ENCODE measurements around the gene ME3. TPM values are rescaled to one million over a fixed set of nuclear protein-coding genes. Genes with fewer than 3 reads are reported as not detected.
"Not testable (repeated sequence)": the region's sequence is repeated elsewhere in the genome, so short reads cannot be mapped to it uniquely, and the experiment has no call there.

ME3 gene
- polyA plus RNA-seq, 3 donors = 23.8 to 36.2 (median 26.8) TPM

GRCh38 chr11:86440843-86441242 lies 231.6 kb downstream of the ME3 start:
- DNase-seq (ENCODE audit: extremely low read depth in 1 of 11, low read depth in 9 of 11, low spot score in 4 of 11) = no peak

GRCh38 chr11:86440305-86440716 lies 232.1 kb downstream of the ME3 start:
- DNase-seq (ENCODE audit: extremely low read depth in 1 of 11, low read depth in 9 of 11, low spot score in 4 of 11) = no peak

GRCh38 chr11:86438685-86439084 lies 233.7 kb downstream of the ME3 start:
- no peak for DNase-seq (ENCODE audit: extremely low read depth in 1 of 11, low read depth in 9 of 11, low spot score in 4 of 11)

GRCh38 chr11:86435711-86436110 lies 236.7 kb downstream of the ME3 start:
- DNase-seq (ENCODE audit: extremely low read depth in 1 of 11, low read depth in 9 of 11, low spot score in 4 of 11) = no peak

- not testable (repeated sequence) for DNase-seq (ENCODE audit: extremely low read depth in 1 of 11, low read depth in 9 of 11, low spot score in 4 of 11)
Observed at GRCh38 chr11:86433361-86434095, 238.9 kb downstream of the ME3 start.

GRCh38 chr11:86431258-86431657 lies 241.2 kb downstream of the ME3 start:
- no peak for DNase-seq (ENCODE audit: extremely low read depth in 1 of 11, low read depth in 9 of 11, low spot score in 4 of 11)

- no peak for DNase-seq (ENCODE audit: extremely low read depth in 1 of 11, low read depth in 9 of 11, low spot score in 4 of 11)
Observed at GRCh38 chr11:86427441-86427840, 245.0 kb downstream of the ME3 start.

GRCh38 chr11:86423488-86423887 lies 248.9 kb downstream of the ME3 start:
- not testable (repeated sequence) for DNase-seq (ENCODE audit: extremely low read depth in 1 of 11, low read depth in 9 of 11, low spot score in 4 of 11)

- DNase-seq (ENCODE audit: extremely low read depth in 1 of 11, low read depth in 9 of 11, low spot score in 4 of 11) = no peak
Observed at GRCh38 chr11:86422371-86422770, 250.0 kb downstream of the ME3 start.

- no peak for DNase-seq (ENCODE audit: extremely low read depth in 1 of 11, low read depth in 9 of 11, low spot score in 4 of 11)
Observed at GRCh38 chr11:86421946-86422345, 250.5 kb downstream of the ME3 start.

GRCh38 chr11:86418917-86419316 lies 253.5 kb downstream of the ME3 start:
- peak in 1 of 11 donors; percentile 5 for DNase-seq (ENCODE audit: extremely low read depth in 1 of 11, low read depth in 9 of 11, low spot score in 4 of 11)

GRCh38 chr11:86418513-86418912 lies 253.9 kb downstream of the ME3 start:
- DNase-seq (ENCODE audit: extremely low read depth in 1 of 11, low read depth in 9 of 11, low spot score in 4 of 11) = no peak

- no peak for DNase-seq (ENCODE audit: extremely low read depth in 1 of 11, low read depth in 9 of 11, low spot score in 4 of 11)
Observed at GRCh38 chr11:86418106-86418505, 254.3 kb downstream of the ME3 start.

- DNase-seq (ENCODE audit: extremely low read depth in 1 of 11, low read depth in 9 of 11, low spot score in 4 of 11) = not testable (repeated sequence)
Observed at GRCh38 chr11:86416951-86417350, 255.5 kb downstream of the ME3 start.

- no peak for DNase-seq (ENCODE audit: extremely low read depth in 1 of 11, low read depth in 9 of 11, low spot score in 4 of 11)
Observed at GRCh38 chr11:86416494-86416893, 255.9 kb downstream of the ME3 start.

- DNase-seq (ENCODE audit: extremely low read depth in 1 of 11, low read depth in 9 of 11, low spot score in 4 of 11) = peak in 8 of 11 donors; percentile 7 to 41 (median 16)
Observed at GRCh38 chr11:86415026-86415425, 257.4 kb downstream of the ME3 start.

GRCh38 chr11:86414032-86414431 lies 258.4 kb downstream of the ME3 start:
- DNase-seq (ENCODE audit: extremely low read depth in 1 of 11, low read depth in 9 of 11, low spot score in 4 of 11) = no peak

- DNase-seq (ENCODE audit: extremely low read depth in 1 of 11, low read depth in 9 of 11, low spot score in 4 of 11) = no peak
Observed at GRCh38 chr11:86408845-86409244, 263.6 kb downstream of the ME3 start.

- DNase-seq (ENCODE audit: extremely low read depth in 1 of 11, low read depth in 9 of 11, low spot score in 4 of 11) = no peak
Observed at GRCh38 chr11:86403458-86403857, 269.0 kb downstream of the ME3 start.

- no peak for DNase-seq (ENCODE audit: extremely low read depth in 1 of 11, low read depth in 9 of 11, low spot score in 4 of 11)
Observed at GRCh38 chr11:86398106-86398505, 274.3 kb downstream of the ME3 start.

GRCh38 chr11:86397351-86397750 lies 275.1 kb downstream of the ME3 start:
- DNase-seq (ENCODE audit: extremely low read depth in 1 of 11, low read depth in 9 of 11, low spot score in 4 of 11) = no peak

All from renal cortex interstitium (tissue), 11 donors.